Cardiac septum (tissue), 1 donor: ENCODE results near the gene CFAP97D2. TPM values are rescaled to one million over a fixed set of nuclear protein-coding genes. Genes with fewer than 3 reads are reported as not detected.
"Not testable (repeated sequence)": the region's sequence is repeated elsewhere in the genome, so short reads cannot be mapped to it uniquely, and the experiment has no call there.

ENCODE experiments used
- DNase-seq: peaks from one replicate; pipeline ENCODE4 v3.0.0-alpha.2; 2020; ENCODE audit warnings: low spot score
- intact Hi-C: fragments of 100-400 bp; cut with DNase I; formaldehyde crosslinking; loops from one replicate; pipeline ENCODE4 v1.14.0; 2022
- total RNA-seq: library from RNA; stranded (reverse); fragmentation: NEBNext Ultra II Directional; extraction: Animal tissue kit (Norgen Biotek cat#: 25700); gene quantifications from one replicate; pipeline ENCODE4 v1.2.1, GENCODE V29; 2021
- donor health status: DM: no; HTN: no; CAD: no.

CFAP97D2 gene
- total RNA-seq, 1 donor from 2014 or later, result not detected

DNA sequence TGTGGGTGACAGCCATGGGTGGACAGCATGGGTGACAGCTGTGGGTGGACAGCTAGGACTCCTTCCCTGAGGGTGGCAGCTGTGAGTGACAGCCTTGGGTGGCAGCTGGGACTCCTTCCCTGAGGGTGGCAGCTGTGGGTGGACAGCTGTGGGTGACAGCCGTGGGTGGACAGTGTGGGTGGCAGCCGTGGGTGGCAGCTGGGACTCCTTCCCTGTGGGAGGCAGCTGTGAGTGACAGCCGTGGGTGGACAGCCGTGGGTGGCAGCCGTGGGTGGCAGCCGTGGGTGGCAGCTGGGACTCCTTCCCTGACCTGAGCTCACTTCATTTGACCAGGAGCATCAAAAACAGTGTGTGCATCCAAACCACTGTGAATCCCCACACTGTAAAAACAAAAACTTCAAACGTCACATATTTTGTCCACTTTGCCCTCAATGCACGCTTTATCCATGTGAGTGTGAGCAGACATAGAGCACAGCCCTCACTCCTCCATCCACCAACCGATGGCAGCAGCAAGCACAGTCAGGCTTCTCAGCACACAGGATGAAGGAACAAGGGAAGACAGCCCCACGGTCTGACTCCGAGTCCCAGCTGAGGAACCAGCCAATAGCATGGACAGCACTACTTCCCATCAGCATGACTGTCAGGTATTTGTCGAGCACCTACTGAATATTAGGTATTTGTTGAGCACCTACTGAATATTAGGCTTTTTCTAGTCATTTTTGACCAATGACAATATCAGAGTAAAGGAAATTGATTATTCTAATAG, 1.6 kb upstream of the CFAP97D2 start:
- intact Hi-C loops, result no loop called here
- no peak for DNase-seq

DNA sequence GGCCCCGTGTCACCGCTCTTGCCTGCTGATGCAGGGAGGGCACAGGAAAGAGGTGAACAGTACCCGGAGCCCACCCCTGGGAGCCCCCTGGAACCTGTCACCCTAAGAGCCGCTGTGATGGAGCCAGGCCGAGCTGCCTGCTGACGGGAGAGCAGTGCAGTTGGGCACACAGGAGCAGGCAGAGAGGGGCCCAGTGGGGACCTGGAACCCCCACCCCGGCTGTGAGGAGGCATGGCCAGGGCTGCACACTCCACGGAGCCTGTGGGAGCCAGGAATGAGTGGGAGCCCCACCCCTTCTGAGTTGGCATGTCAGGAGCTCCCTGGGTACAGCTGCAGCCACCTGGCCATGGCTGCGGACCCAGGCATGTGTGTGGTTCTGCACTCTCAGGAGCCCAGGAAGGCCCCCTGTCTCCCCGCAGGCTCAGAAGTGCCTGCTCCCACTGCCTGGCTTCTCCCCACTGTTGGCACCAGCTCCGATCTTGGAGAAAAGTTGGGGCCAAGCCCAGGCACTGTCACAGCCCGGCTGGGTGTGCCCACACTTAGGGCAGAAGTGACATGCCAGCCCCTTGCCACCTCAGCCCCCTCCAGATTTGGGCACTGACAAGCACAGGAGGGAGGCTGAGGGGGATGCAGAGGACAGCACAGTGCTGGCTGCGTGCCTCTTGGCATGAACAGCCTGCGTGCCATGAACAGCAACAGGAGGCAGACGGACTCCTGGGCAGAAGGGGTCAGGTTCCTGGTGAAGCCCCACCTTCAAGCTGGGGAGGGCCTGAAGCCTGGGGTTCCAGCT, 6.3 kb downstream of the CFAP97D2 start:
- no peak for DNase-seq
- intact Hi-C loops, result no loop called here

DNA sequence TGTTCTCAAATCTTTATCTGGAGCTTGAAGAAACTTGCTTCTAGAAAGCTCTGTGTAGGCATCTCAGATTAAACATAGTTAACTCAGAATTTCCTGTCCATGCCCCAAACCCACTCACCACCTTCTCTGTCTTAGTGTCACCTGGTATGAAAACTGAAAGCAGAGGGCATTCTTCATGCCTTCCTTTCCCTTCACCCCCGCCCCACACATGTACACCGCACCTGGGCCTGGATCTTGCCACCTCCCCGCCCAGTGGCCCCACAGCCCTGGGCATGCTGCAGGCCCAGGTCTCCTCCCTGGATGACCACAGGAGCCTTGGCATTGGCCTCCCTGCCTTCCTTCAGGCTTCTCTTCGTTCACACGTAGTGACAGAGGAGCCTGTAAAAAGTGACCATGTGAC, 15.8 kb downstream of the CFAP97D2 start:
- no peak for DNase-seq
- intact Hi-C loops, result no loop called here

DNA sequence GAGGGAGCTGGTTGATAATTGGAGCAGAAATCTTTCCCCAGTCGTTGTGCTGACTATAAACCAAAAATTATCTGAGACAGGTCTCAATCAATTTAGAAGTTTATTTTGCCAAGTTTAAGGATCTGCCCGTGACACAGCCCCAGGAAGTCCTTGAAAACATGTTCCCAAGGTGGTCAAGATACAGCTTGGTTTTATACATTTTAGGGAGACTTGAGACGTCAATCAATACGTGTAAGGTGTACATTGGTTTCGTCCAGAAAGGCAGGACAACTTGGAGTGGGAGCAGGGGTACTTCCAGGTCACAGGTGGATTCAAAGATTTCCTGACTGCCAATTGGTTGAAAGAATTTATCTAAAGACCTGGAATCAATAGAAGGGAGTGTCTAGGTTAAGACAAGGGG, 17.6 kb downstream of the CFAP97D2 start:
- no peak for DNase-seq
- intact Hi-C loops, result no loop called here

DNA sequence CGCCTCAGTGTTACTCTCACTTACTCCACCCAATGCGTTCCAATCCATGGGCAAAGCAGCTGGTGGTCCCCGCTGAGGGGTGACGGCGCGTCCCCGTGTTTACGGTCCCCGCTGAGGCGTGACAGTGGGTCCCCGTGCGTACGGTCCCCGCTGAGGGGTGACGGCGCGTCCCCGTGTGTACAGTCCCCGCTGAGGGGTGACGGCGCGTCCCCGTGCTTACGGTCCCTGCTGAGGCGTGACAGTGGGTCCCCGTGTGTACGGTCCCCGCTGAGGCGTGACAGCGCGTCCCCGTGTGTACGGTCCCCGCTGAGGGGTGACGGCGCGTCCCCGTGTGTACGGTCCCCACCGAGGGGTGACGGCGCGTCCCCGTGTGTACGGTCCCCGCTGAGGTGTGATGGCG, 19.5 kb downstream of the CFAP97D2 start:
- no peak for DNase-seq
- intact Hi-C loops, result no loop called here

DNA sequence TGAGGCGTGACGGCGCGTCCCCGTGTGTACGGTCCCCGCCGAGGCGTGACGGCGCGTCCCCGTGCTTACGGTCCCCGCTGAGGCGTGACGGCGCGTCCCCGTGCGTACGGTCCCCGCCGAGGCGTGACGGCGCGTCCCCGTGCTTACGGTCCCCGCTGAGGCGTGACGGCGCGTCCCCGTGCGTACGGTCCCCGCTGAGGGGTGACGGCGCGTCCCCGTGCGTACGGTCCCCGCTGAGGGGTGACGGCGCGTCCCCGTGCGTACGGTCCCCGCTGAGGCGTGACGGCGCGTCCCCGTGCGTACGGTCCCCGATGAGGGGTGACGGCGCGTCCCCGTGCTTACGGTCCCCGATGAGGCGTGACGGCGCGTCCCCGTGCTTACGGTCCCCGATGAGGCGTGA, 20.5 kb downstream of the CFAP97D2 start:
- DNase-seq, intact Hi-C loops: not testable (repeated sequence)

DNA sequence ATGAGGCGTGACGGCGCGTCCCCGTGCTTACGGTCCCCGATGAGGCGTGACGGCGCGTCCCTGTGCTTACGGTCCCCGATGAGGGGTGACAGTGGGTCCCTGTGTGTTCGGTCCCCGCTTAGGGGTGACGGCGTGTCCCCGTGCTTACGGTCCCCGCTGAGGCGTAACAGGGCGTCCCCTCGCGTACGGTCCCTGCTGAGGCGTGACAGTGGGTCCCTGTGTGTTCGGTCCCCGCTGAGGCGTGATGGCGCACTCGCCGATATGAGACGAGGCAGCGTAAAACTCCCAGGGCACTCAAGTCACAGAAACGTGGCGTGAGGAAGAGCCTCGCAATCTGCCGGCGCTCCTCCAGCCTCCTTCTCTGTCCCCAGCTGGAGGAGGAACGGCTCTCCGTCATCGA, 20.9 kb downstream of the CFAP97D2 start:
- intact Hi-C loops, result no loop called here
- DNase-seq, result no peak

DNA sequence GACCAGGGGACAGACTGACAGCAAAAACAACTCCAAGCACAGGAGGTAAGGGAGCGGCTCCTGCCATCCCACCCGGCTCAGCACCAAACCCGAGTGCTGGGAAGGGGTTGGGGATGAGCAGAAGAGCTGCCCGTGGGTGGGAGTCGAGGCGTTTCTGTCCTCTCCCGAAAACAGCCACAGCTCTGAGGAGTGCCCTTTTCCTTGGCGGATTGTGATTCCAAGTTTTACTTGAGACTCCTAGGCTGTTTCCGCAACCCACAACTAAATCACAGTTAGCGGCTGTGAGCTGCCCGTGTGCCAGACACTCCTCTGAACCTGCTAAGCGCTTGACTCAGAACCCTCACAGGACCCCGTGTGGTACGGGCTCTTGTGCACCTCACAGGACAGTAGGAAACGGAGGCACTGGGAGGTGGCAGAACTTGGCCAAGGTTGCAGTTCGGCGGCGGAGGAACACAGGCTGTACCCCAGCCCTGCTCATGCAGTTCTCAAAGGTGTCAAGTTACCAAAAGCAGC, 21.4 kb downstream of the CFAP97D2 start:
- intact Hi-C loops, result no loop called here
- DNase-seq, result no peak

DNA sequence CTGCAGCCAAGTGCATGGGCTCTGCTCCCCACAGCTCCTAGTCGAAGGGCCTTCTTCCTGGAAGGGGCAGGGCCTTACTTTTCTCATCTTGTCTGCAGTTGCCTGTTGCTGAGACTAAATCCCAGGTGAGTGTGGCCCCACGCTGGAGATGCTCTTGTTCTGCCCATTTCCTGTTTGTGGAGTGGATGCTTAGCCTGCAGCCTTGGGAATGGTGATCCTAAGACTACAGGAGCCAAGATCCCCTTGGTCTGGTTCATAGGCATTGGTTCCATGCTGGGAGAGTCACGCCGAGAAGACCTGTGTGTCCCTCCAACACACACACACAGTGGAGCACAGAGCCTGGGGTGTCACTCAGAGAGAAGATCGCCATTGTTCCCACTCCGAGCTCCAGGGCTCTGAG, 23.5 kb downstream of the CFAP97D2 start:
- DNase-seq, result no peak
- intact Hi-C loops, result no loop called here

DNA sequence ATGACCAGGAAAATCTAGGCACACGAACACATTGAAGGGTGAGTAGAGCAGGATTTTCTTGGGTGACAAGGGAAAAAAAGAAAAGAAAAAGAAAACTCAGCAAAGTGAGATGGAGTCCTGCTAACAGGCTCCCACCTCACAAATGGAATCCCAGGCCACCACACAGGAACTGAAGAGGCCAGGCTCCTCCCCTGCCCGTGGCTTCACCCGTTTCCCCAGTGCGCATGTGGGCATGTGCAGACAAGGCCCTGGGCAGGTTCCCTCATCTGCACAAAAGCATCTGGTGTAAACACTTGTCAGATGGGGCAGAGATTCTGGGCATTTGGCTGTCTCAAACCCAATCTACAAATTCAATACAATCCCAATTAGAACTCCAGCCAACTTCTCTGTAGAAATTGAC, 24.5 kb downstream of the CFAP97D2 start:
- intact Hi-C loops, result no loop called here
- no peak for DNase-seq

DNA sequence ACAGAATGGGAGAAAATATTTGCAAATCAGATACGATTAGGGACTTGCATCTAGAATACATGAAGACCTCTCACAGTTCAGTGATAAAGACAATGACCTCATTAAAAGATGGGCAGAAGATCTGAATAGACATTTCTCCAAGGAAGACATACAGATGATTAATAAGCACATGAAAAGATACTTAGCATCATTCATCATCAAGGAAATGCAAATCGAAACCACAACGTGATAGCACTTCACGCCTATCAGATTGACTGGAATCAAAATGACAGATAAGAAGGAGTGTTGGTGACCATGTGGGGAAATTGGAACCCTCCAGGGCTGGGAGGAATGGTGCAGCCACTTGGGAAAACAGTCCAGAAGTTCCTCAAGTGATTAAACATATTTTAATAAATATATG, 25.8 kb downstream of the CFAP97D2 start:
- no peak for DNase-seq
- intact Hi-C loops, result no loop called here

DNA sequence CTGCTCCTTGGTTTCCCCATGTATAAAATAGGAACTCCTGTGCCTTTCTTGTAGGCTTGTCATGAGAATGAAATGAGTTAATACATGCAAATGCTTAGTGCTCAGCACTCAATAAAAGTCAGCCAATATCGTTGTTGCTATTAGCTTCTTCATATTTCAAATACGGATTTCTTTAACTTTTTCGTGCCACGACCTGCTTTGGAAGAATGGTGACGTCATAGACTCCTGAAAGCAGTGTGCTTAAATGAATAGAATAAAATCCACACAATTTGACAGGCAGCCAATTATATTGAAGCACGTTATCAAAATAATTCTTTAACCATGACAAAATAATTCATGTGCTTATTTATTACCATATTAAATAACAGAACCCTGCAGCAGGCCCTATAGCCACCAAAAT, 29.1 kb downstream of the CFAP97D2 start:
- no peak for DNase-seq
- intact Hi-C loops, result no loop called here

DNA sequence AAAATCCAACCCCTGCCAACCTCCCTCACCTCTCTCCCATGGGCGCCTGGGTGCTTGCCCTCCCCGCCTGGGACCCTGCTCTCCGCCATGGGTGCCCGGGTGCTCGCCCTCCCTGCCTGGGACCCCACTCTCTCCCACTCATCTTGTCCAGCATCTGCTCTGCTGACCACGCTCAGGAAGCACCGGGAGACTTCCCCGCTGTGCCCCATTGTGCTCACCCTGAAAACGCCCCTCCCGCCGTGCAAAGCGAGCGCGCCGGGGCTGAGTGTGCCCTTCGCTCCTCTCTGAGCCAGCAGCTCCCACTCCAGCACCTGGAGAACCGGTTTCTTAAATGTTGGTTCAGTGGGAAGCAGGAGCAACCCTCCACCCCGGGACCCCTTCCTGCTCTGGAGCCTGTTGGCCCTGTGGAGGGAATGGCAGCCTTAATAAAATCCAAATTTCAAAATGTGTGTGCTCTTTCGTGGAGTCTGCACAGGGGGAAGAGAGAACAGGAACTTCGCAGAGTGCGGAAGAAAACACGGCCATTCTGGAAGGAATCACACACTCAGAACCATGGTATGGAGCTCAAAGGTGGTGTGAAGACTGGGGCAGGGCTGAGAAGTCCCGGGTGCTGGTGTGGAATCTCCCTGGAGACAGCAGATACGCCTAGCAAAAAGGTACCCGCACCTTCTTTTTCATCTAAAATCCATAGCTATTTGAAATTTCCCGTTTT, 32.5 kb downstream of the CFAP97D2 start:
- intact Hi-C loops, result no loop called here
- DNase-seq, result no peak

DNA sequence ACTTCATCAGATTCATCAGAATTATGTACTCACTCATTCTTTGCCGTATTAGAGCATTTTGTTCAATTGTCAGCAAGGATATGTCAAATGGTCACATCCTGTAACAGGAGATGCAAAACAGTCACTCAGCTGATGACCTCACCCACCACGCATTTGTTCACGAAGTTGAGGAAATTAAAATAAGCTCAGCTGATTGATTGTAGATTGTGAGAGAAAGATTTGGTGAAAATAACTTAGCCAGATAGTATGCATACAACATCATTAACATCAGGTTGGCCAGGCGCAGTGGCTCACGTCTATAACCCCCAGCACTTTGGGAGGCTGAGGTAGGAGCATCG, 33.1 kb downstream of the CFAP97D2 start:
- intact Hi-C loops, result no loop called here

DNA sequence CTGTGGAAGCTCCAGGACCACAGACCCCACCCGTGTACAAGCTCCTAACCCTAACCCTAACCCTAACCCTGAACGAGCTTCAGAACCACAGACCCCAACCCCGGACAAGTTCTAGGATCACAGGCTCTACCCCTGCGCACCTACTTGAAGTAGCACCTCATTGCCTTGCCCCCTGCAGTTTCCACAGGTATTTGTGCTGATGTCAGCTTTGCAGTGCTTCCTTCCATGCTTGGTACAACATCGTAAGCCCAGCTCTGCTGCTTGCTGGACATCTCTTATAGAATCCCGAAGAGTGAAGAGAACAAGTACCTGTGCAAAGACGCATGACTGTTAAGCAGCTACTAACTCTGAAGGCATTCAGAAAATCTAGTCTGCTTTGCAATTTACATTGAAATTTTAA, 34.9 kb downstream of the CFAP97D2 start:
- no peak for DNase-seq
- intact Hi-C loops, result no loop called here

More for the DNA sequence above, 33.1 kb downstream of the CFAP97D2 start:
- DNase-seq, result no peak

DNA sequence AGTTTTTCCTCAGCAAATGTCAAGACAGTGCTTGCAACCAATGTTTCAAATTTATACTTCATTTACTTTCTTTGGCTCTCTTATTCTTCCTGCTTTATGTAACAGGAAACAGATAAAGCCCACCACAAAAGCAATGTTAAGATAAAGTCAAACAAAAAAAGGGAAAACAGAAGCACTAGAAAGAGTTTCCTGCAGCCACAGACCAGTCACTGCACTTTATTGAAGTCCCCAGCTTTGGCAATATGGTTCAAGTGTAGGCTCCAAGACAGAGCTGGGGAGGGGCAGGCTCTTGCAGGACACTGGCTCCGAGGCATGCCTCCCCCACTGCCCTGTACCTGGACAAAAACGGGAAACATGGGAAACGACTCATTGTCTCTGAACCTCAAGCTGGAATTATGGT, 40.3 kb downstream of the CFAP97D2 start:
- no peak for DNase-seq
- intact Hi-C loops, result no loop called here

DNA sequence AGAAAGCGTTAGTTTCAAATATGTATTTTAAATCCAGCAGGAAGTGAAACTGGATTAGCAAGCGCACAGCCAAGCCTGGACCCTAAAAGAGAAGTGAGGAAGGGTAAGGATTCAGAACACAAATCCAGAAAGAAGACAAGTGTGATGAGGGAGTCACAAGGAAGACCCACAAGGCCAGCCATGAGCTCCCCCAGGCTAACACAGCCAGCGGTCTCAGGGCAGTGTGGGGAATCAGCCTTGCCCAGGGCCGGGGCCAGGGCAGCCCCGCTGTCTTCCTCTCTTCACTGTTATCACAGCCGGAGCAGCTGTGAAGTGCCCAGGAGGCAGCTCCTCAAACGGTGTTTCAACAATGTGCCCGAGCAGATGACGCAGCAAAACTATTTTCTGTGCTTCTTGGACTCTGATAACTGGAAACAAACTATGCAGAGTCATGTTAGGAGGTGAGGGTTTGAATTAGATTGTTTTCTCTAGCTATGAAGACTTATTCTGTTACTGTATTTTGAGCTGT, 43.5 kb downstream of the CFAP97D2 start:
- no peak for DNase-seq
- intact Hi-C loops, result no loop called here

DNA sequence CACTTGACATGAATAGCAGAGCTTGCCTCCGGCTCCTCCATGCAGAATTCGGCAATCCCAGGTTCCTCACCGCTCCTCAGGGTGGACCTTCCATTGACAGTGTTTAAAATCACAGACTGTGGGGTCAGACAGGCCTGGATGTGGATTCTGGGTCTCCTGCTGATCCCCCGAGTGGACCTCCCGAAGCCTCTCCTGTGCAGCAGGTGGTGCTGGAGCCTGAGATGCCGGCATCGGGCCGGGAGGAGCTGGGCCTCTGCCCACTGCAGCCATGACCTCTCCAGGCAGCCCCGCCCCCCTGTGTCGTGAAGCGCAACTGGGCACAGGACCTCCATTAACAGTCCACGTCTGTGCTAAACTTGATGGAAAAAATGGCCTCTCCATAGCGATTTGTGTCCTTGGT, 45.1 kb downstream of the CFAP97D2 start:
- no peak for DNase-seq
- intact Hi-C loops, result no loop called here

DNA sequence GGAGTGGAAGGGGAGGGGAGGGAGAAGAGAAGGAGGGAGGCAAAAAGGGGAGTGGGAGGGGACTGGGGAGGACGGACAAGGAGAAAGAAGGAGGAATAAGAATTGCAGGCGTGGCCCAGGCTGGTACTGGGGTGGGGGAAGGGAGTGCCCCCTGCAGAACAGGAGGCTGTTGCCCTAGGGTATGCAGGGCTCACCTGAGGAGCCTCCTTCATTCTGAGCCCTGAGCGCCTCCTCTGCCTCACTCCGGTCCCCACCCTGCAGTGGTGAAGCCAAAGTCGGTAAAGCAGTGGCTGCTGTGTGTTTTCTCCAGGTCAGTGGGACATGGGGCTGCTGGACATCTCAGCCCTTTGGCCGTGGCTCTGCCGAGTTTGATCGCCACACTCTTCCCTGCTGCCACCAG, 46.6 kb downstream of the CFAP97D2 start:
- intact Hi-C loops, result loop anchor here (1.0 kb wide), 1 partner anchor 274 kb away; no protein-coding TSS in a partner anchor
- DNase-seq, result no peak

DNA sequence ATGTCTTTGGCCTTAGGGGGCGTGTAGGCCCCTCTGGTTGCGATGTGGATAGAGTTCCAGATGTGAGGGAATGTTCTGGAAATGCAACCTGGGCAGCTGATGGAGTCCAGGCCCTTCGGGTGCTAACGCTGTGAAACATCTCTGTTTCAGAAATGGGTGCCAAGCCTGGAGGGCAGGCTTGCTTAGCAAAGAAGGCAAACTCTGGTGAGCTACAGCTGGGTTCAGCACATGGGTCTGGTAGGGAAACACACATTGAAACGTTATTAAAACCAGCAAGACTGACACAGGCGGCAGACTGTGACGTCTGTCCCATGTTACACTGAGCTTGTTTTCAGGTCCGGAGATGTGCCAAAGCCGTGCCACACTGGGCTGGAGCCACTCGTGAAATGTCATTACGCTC, 47.0 kb downstream of the CFAP97D2 start:
- intact Hi-C loops, result loop anchor here (1.0 kb wide), 1 partner anchor 275 kb away; no protein-coding TSS in a partner anchor

More for the DNA sequence above, 47.0 kb downstream of the CFAP97D2 start:
- no peak for DNase-seq
